Heart left ventricle (tissue), 16 donors: ENCODE results near the gene CCDC3. TPM values are rescaled to one million over a fixed set of nuclear protein-coding genes. Genes with fewer than 3 reads are reported as not detected.
A peak's percentile ranks its signal among the peaks of the same experiment; 100 is the strongest.

ENCODE experiments used
- ATAC-seq, 4 donors: fragments of 200-7000 bp; cut with Tn5 transposase; one replicate each; pipeline ENCODE4 v1.9.1; 2020 to 2022; ENCODE audit warnings: moderate library complexity in 4 of 4, mild to moderate bottlenecking in 3 of 4, moderate number of reproducible peaks in 1 of 4
- DNase-seq, 5 donors: peaks; one replicate each; pipeline ENCODE4 v3.0.0-alpha.2; 2020
- H3K27ac ChIP-seq, 12 donors: fragments of 200-600 bp; sonication (generic) in 4 of 12; one replicate each; pipeline versions ENCODE4 v1.5.0 to v1.8.0; 2016 to 2022; ENCODE audit warnings: mild to moderate bottlenecking in 2 of 12
- H3K27me3 ChIP-seq, 9 donors: fragments of 200-600 bp; sonication (generic) in 2 of 9; one replicate each; pipeline versions ENCODE4 v1.5.1 to v1.8.0; 2016 to 2022; ENCODE audit warnings: mild to moderate bottlenecking in 3 of 9
- H3K36me3 ChIP-seq, 9 donors: fragments of 200-600 bp; sonication (generic) in 2 of 9; one replicate each; pipeline versions ENCODE4 v1.5.0 to v1.8.0; 2018 to 2022; ENCODE audit warnings: mild to moderate bottlenecking in 2 of 9
- H3K4me1 ChIP-seq, 12 donors: fragments of 200-600 bp; sonication (generic) in 4 of 12; one replicate each; pipeline versions ENCODE4 v1.5.0 to v1.8.0; 2016 to 2022; ENCODE audit warnings: mild to moderate bottlenecking in 3 of 12
- H3K4me3 ChIP-seq, 12 donors: fragments of 200-600 bp; sonication (generic) in 4 of 12; one replicate each; pipeline versions ENCODE4 v1.5.0 to v1.8.0; 2017 to 2022; ENCODE audit warnings: mild to moderate bottlenecking in 9 of 12, moderate library complexity in 4 of 12
- H3K9me3 ChIP-seq, 12 donors: fragments of 200-600 bp; sonication (generic) in 4 of 12; one replicate each; pipeline versions ENCODE4 v1.5.0 to v1.8.0; 2016 to 2022; ENCODE audit warnings: mild to moderate bottlenecking in 1 of 12
- POLR2A ChIP-seq, 2 donors: fragments of 450-650 bp; IDR thresholded peaks; one replicate each; pipeline ENCODE4 v1.6.1; 2017; ENCODE audit warnings: antibody characterized with exemption in 2 of 2, mild to moderate bottlenecking in 2 of 2, moderate library complexity in 2 of 2
- WGBS, 4 donors: extraction: QIAGEN DNeasy Blood & Tissue Kit in 2 of 4; methylation state at CpG; one replicate each; pipeline versions ENCODE4 v1.1.5 to v1.1.7; 2013 to 2018; 5-methylcytosine and 5-hydroxymethylcytosine counted together
- intact Hi-C, 10 donors: fragments of 100-400 bp; cut with DNase I; formaldehyde crosslinking; loops; one replicate each; pipeline versions ENCODE4 v1.11.1 to v1.14.2; 2022
- long read RNA-seq, 3 donors: library from polyadenylated mRNA; unstranded; transcript quantifications; one replicate each; pipeline ENCODE4 v2.0.0, GENCODE V29; 2020 to 2021
- polyA plus RNA-seq, 2 donors: library from polyadenylated mRNA; stranded (reverse); fragments of 200-250 nt; gene quantifications; one replicate each; pipeline ENCODE4 v1.2.3, GENCODE V29; 2013
- total RNA-seq, 9 donors: library from RNA; depleted of rRNA in 2 of 9; stranded (reverse); fragments of >200 nt in 2 of 9; fragmentation: NEBNext Ultra II Directional in 3 of 9; extraction: Animal tissue kit (Norgen Biotek cat#: 25700) in 3 of 9; gene quantifications; one replicate each; pipeline versions ENCODE4 v1.1.0 to v1.2.4, GENCODE V29; 2016 to 2023
- TF ChIP-seq, protein P1 (sequence below), 12 donors: fragments of 200-600 bp; sonication (generic) in 4 of 12; IDR thresholded peaks; one replicate each; pipeline versions ENCODE4 v1.5.0 to v1.8.0; 2018 to 2022; ENCODE audit warnings: antibody characterized with exemption in 12 of 12, mild to moderate bottlenecking in 5 of 12
- donor health status: ischemic (EF 13 %, LVEDD 7.1; RV severe dilation, severe dysfunction).
- donor health status: healthy with polysubstance abuse.
- donor health status: DM: no; HTN: yes; CAD: no.
- donor health status: DM: no; HTN: no; CAD: no.
- donor health status: ischemic (EF 25% LVEDD 6.9; RV normal size, moderate dysfunction).
- donor health status: ischemic (EF 25% LVEDD 5.7; RV mildly dilated, moderate dysfunction).
- donor health status: healthy.
- donor health status: DM: yes; HTN: yes; CAD: no.
- donor health status: ischemic (EF 35%, LVEDD 5.7; RV mildly dilated, moderate dysfunction).
- donor health status: nonischemic (EF 11% LVEDD 7.7; RV severe dilation, severe dysfunction).
- donor health status: DM: yes; HTN: yes; CAD: no.
- donor health status: PGD.
- donor health status: ischemic (EF 29% LVEDD 5.4; RV normal size, mild dysfunction).
- donor health status: nonischemic (EF 23%, LVEDD 6.1; RV moderate dilation, normal function).

CCDC3 gene
- total RNA-seq = 10 to 100 TPM in 1 of 9 donors, 1 to 10 TPM in 8; 1.6 to 15.4 (median 6.0) TPM
- polyA plus RNA-seq = 1 to 10 TPM; 3.5 to 5.5 TPM
- long read RNA-seq, donor 1, transcript CCDC3-201 (3 exons, 2,731 nt) = major isoform, 7 of 8 reads
- long read RNA-seq, donor 1, partial matches to known transcripts = 0 of 8 reads
- long read RNA-seq, donor 1, other reads (novel, unspliced or antisense) = 1 of 8 reads
- long read RNA-seq, donor 2, partial matches to known transcripts = 0 of 4 reads
- long read RNA-seq, donor 2, other reads (novel, unspliced or antisense) = 3 of 4 reads
- long read RNA-seq, donor 3, partial matches to known transcripts = 0 of 1 reads
- long read RNA-seq, donor 3, other reads (novel, unspliced or antisense) = 1 of 1 reads

DNA sequence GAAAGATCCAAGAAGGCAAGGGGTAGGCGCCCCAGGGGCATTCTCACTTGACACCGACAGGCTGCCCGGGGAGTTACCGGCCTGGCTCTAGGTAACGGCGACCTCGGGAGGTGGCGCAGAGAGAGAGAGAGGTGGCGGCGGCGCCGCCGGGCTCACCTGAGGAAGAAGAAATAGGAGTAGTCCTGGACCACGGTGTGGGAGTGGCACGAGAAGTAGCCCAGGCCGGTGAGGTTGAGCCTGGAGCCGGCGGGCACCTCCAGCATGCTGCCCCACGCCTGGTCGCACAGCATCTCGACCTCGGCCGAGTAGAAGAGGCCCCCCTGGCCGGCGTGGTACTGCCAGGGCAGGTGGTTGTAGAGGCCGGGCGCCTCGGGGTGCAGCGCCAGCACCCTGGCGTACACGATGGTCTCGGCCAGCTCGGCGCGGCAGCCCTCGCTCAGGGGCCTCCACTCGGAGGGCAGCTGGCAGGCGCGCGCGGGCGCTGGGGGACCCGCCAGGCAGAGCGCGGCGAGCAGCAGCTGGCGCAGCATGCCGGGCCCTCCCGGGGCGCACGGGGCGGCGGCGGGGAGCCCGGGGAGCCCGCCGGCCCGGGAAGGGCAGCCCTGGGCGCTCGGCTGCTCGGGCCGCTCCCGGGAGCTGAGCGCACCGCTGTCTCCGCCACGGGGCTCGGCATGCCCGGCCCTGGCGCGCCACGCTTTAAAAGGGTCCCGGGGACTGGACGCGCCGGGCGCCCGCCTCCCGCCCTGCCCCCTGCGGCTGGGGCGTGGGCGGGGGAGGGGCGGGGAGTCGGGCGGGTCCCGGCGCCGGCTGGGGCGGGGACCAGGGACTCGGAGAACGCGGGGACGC, at the start of gene CCDC3:
Gene CCDC3, minus strand, starts transcription at position 673 of the 846 bp plus-strand sequence. Its CDS starts 143 bp downstream, at position 530.
- intact Hi-C loops = no loop called here
- H3K27me3 ChIP-seq = peaks cover 0 to 30% (median 20%) of the 10 kb centered on the region in 9 donors
- H3K27ac ChIP-seq = peak within 1 kb of the TSS in 2 of 12 donors; percentile 42 to 43

GRCh38 chr10:13051126-13051694, 49.7 kb upstream of the CCDC3 start:
- peaks cover 0 to 8% (median 0%) of the 10 kb centered on the region in 9 donors for H3K27me3 ChIP-seq
- H3K4me1 ChIP-seq = no peaks in the 10 kb centered on the region
- ATAC-seq (no peak), DNase-seq (no peak)
- no peaks in the 10 kb centered on the region for H3K9me3 ChIP-seq
- H3K36me3 ChIP-seq = no peaks in the 10 kb centered on the region
- intact Hi-C loops = loop anchor here in 1 of 10 donors (10.0 kb wide), 1 partner anchor 326 kb away; no protein-coding TSS in a partner anchor
- no peak for TF ChIP-seq POLR2A (IDR thresholded peaks at IDR 0.05)
- TF ChIP-seq, protein P1, sequence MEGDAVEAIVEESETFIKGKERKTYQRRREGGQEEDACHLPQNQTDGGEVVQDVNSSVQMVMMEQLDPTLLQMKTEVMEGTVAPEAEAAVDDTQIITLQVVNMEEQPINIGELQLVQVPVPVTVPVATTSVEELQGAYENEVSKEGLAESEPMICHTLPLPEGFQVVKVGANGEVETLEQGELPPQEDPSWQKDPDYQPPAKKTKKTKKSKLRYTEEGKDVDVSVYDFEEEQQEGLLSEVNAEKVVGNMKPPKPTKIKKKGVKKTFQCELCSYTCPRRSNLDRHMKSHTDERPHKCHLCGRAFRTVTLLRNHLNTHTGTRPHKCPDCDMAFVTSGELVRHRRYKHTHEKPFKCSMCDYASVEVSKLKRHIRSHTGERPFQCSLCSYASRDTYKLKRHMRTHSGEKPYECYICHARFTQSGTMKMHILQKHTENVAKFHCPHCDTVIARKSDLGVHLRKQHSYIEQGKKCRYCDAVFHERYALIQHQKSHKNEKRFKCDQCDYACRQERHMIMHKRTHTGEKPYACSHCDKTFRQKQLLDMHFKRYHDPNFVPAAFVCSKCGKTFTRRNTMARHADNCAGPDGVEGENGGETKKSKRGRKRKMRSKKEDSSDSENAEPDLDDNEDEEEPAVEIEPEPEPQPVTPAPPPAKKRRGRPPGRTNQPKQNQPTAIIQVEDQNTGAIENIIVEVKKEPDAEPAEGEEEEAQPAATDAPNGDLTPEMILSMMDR (IDR thresholded peaks at IDR 0.05) = no peak
- WGBS, 4 donors = 47 to 57% (median 53%) methylated on average over 7 of the region's 7 CpGs
- H3K27ac ChIP-seq = no peak overlapping the region
- no peak overlapping the region for H3K4me3 ChIP-seq

More for the DNA sequence above, at the start of gene CCDC3:
- ATAC-seq (peak; percentile 55 to 73 (median 70)), DNase-seq (peak in 4 of 5 donors; percentile 35 to 58 (median 40))
- WGBS, 4 donors = 2 to 9% (median 3%) methylated on average over 18 to 93 of the region's 93 CpGs
- Histone ChIP-seq H3K36me3 (peaks cover 0 to 3% (median 0%) of the 10 kb centered on the region in 9 donors), H3K4me1 (peaks cover 0 to 12% (median 0%) of the 10 kb centered on the region in 12 donors), H3K9me3 (no peaks in the 10 kb centered on the region), H3K4me3 (peak within 1 kb of the TSS; percentile 2 to 63 (median 47))
- TF ChIP-seq POLR2A (IDR thresholded peaks at IDR 0.05) = no peak
- TF ChIP-seq, protein P1 (IDR thresholded peaks at IDR 0.05) = no peak

GRCh38 chr10:13049774-13050420, 48.4 kb upstream of the CCDC3 start:
- intact Hi-C loops = loop anchor here in 1 of 10 donors (10.0 kb wide), 1 partner anchor 325 kb away; no protein-coding TSS in a partner anchor
- H3K36me3 ChIP-seq = no peaks in the 10 kb centered on the region
- peaks cover 0 to 8% (median 0%) of the 10 kb centered on the region in 9 donors for H3K27me3 ChIP-seq
- 56 to 65% (median 60%) methylated on average over 6 of the region's 6 CpGs for WGBS, 4 donors
- H3K4me3 ChIP-seq = no peak overlapping the region
- ATAC-seq (no peak), DNase-seq (no peak)
- H3K4me1 ChIP-seq = no peaks in the 10 kb centered on the region
- TF ChIP-seq, protein P1 (IDR thresholded peaks at IDR 0.05) = no peak
- no peak for TF ChIP-seq POLR2A (IDR thresholded peaks at IDR 0.05)
- no peaks in the 10 kb centered on the region for H3K9me3 ChIP-seq
- no peak overlapping the region for H3K27ac ChIP-seq
